ENCODE measurements around the gene USH1C. TPM values are rescaled to one million over a fixed set of nuclear protein-coding genes. Genes with fewer than 3 reads are reported as not detected.

USH1C gene
- total RNA-seq, 2 experiments from 2014 or later, result not detected

- ATAC-seq, result no peak
- ChIA-PET CTCF (interaction anchor here (1.1 to 2.9 kb wide), 8 partner anchors 11 to 150 kb away, joined by 4 to 34 read pairs (median 8); partner anchors contain the start of gene KCNJ11), POLR2A (no interaction called here)
- Mint-ChIP-seq H3K9me3 (ENCODE audit: insufficient read depth) (no peaks in the 10 kb centered on the region), H3K36me3 (ENCODE audit: low read depth) (no peaks in the 10 kb centered on the region), H3K4me1 (ENCODE audit: low read depth) (no peaks in the 10 kb centered on the region), H3K4me3 (no peak overlapping the region), H3K27ac (no peak overlapping the region), H3K27me3 (ENCODE audit: low read depth) (peaks cover 4% of the 10 kb centered on the region)
- DNase-seq, result no peak
Observed at GRCh38 chr11:17528906-17529843, 15.0 kb downstream of the USH1C start.

DNA sequence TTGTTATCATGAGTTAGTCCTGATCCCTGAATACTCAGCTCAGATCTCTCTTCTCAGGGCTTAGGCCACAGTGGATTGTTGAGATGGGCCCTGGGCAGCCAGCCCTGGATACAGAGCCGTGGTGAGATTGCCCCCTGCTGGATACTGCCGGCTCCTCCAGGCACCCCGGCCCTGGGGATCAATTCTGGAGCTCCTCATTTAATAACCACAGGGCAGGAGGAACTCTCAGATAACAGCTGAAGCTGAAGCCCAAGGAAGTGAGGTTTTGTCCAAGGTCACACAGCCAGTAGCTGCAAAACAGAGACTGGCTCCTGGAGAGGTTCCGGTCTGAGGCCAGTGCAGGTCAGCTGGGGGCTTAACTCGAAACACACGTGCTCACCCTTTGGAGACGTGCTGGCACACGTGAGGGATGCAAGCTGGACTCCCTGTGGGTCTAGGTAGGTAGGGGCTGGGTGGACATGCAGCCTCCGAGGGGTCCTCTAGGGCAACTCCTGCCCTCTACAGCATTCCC lies 16.0 kb downstream of the USH1C start:
- peak; percentile 65 for DNase-seq
- CTCF ChIA-PET, result interaction anchor here (0.7 to 2.9 kb wide), 27 partner anchors 10 to 582 kb away, joined by 3 to 34 read pairs (median 4); partner anchors contain the start of genes KCNJ11 and USH1C
- no peaks in the 10 kb centered on the region for H3K36me3 Mint-ChIP-seq (ENCODE audit: low read depth)
- H3K9me3 Mint-ChIP-seq (ENCODE audit: insufficient read depth), result no peaks in the 10 kb centered on the region
- POLR2A ChIA-PET, result interaction anchor here (0.6 kb wide), 1 partner anchor 54 kb away, joined by 3 read pairs; no protein-coding TSS in a partner anchor
- ATAC-seq, result peak; percentile 88
- H3K4me3 Mint-ChIP-seq, result no peak overlapping the region
- no peaks in the 10 kb centered on the region for H3K4me1 Mint-ChIP-seq (ENCODE audit: low read depth)
- H3K27ac Mint-ChIP-seq, result no peak overlapping the region
- peaks cover 4% of the 10 kb centered on the region for H3K27me3 Mint-ChIP-seq (ENCODE audit: low read depth)

GRCh38 chr11:17527628-17527995 lies 16.6 kb downstream of the USH1C start:
- H3K27me3 Mint-ChIP-seq (ENCODE audit: low read depth), result peaks cover 4% of the 10 kb centered on the region
- H3K36me3 Mint-ChIP-seq (ENCODE audit: low read depth), result no peaks in the 10 kb centered on the region
- H3K4me1 Mint-ChIP-seq (ENCODE audit: low read depth), result no peaks in the 10 kb centered on the region
- H3K9me3 Mint-ChIP-seq (ENCODE audit: insufficient read depth), result no peaks in the 10 kb centered on the region
- ATAC-seq, result no peak
- no peak overlapping the region for H3K4me3 Mint-ChIP-seq
- ChIA-PET POLR2A (no interaction called here), CTCF (interaction anchor here (0.9 to 2.9 kb wide), 24 partner anchors 9 to 582 kb away, joined by 3 to 34 read pairs (median 4); partner anchors contain the start of genes KCNJ11 and USH1C)
- no peak for DNase-seq
- H3K27ac Mint-ChIP-seq, result no peak overlapping the region

DNA sequence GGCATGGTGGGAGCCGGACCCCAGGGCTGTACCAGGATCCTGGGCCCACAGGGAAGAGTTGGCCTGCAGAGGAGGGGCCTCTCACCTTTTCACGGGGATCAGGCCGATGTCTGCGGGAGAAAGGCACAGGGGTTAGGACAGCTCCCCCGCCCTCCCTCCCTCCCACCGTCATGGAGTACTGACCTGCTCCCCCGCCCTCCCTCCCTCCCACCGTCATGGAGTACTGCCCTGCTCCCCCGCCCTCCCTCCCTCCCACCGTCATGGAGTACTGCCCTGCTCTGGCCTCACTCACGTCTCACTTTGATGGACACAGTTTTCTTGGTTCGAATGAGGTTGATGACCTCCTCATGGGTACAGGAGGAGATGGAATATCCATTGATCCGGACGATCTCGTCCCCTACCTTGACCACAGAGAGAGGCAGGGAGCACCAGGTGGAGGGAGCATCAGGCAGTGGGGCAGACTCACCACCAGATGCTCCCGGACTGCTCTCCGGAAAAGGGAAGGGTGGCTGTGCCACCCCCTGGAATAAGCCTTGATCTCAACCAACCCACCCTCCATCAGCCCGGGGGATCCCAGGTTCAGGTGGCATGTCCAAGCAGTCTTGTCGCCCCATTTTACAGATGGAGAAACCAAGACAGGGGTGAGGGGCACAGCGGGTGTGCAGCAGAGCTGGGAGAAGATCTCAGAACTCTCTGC lies 17.1 kb downstream of the USH1C start:
- H3K4me3 Mint-ChIP-seq, result no peak overlapping the region
- no peaks in the 10 kb centered on the region for H3K36me3 Mint-ChIP-seq (ENCODE audit: low read depth)
- no peaks in the 10 kb centered on the region for H3K9me3 Mint-ChIP-seq (ENCODE audit: insufficient read depth)
- DNase-seq, result no peak
- no peak for ATAC-seq
- no peak overlapping the region for H3K27ac Mint-ChIP-seq
- ChIA-PET POLR2A (no interaction called here), CTCF (interaction anchor here (0.9 to 2.9 kb wide), 11 partner anchors 9 to 581 kb away, joined by 3 to 34 read pairs (median 7); no protein-coding TSS in a partner anchor)
- no peaks in the 10 kb centered on the region for H3K4me1 Mint-ChIP-seq (ENCODE audit: low read depth)
- peaks cover 4% of the 10 kb centered on the region for H3K27me3 Mint-ChIP-seq (ENCODE audit: low read depth)

GRCh38 chr11:17526326-17526725 lies 17.9 kb downstream of the USH1C start:
- DNase-seq, result no peak
- no peaks in the 10 kb centered on the region for H3K27me3 Mint-ChIP-seq (ENCODE audit: low read depth)
- H3K4me1 Mint-ChIP-seq (ENCODE audit: low read depth), result no peaks in the 10 kb centered on the region
- no peaks in the 10 kb centered on the region for H3K36me3 Mint-ChIP-seq (ENCODE audit: low read depth)
- ChIA-PET POLR2A (no interaction called here), CTCF (interaction anchor here (1.8 to 2.9 kb wide), 2 partner anchors 107 to 142 kb away, joined by 4 to 34 read pairs; no protein-coding TSS in a partner anchor)
- no peaks in the 10 kb centered on the region for H3K9me3 Mint-ChIP-seq (ENCODE audit: insufficient read depth)
- no peak overlapping the region for H3K27ac Mint-ChIP-seq
- no peak overlapping the region for H3K4me3 Mint-ChIP-seq
- ATAC-seq, result no peak

- H3K27ac Mint-ChIP-seq, result no peak overlapping the region
- H3K36me3 Mint-ChIP-seq (ENCODE audit: low read depth), result no peaks in the 10 kb centered on the region
- H3K4me3 Mint-ChIP-seq, result no peak overlapping the region
- DNase-seq, result no peak
- no peaks in the 10 kb centered on the region for H3K9me3 Mint-ChIP-seq (ENCODE audit: insufficient read depth)
- POLR2A ChIA-PET, result no interaction called here
- no peaks in the 10 kb centered on the region for H3K27me3 Mint-ChIP-seq (ENCODE audit: low read depth)
- no peaks in the 10 kb centered on the region for H3K4me1 Mint-ChIP-seq (ENCODE audit: low read depth)
- no peak for ATAC-seq
- CTCF ChIA-PET, result interaction anchor here (1.8 kb wide), 1 partner anchor 107 kb away, joined by 4 read pairs; no protein-coding TSS in a partner anchor
Observed at GRCh38 chr11:17525570-17525969, 18.6 kb downstream of the USH1C start.

- CTCF ChIA-PET, result interaction anchor here (1.6 to 2.1 kb wide), 2 partner anchors 135 to 137 kb away, joined by 5 to 7 read pairs; partner anchors contain the start of gene KCNJ11
- no peaks in the 10 kb centered on the region for H3K36me3 Mint-ChIP-seq (ENCODE audit: low read depth)
- H3K4me1 Mint-ChIP-seq (ENCODE audit: low read depth), result no peaks in the 10 kb centered on the region
- ATAC-seq (no peak), DNase-seq (no peak)
- H3K27ac Mint-ChIP-seq, result no peak overlapping the region
- POLR2A ChIA-PET, result no interaction called here
- H3K4me3 Mint-ChIP-seq, result no peak overlapping the region
- no peaks in the 10 kb centered on the region for H3K27me3 Mint-ChIP-seq (ENCODE audit: low read depth)
- H3K9me3 Mint-ChIP-seq (ENCODE audit: insufficient read depth), result no peaks in the 10 kb centered on the region
Observed at GRCh38 chr11:17524221-17524620, 20.0 kb downstream of the USH1C start.

DNA sequence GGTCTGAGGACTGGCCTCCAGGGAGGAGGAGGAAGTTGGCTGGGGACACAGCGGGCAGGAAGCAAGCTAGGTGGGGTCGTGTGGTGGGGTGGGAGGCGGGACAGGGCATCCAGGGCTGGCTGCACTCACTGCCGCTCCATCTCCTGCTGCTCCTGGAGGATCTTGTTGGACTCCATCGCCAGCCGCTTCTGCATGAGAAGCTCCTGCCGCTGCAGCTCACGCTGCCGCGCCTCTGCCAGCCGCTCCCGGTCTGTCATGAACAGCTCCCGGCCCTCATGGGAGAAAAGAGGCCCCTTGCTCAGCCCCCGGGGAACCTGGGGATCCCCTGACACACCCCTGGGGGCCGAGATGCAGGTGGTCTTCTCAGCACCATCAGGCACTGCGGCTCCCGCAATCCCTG lies 21.6 kb downstream of the USH1C start:
- Mint-ChIP-seq H3K4me1 (ENCODE audit: low read depth) (no peaks in the 10 kb centered on the region), H3K4me3 (no peak overlapping the region), H3K36me3 (ENCODE audit: low read depth) (no peaks in the 10 kb centered on the region), H3K27me3 (ENCODE audit: low read depth) (peaks cover under 1% of the 10 kb centered on the region), H3K9me3 (ENCODE audit: insufficient read depth) (no peaks in the 10 kb centered on the region), H3K27ac (no peak overlapping the region)
- DNase-seq, result no peak
- ChIA-PET CTCF (interaction anchor here (0.5 to 1.5 kb wide), 3 partner anchors 16 to 155 kb away, joined by 3 to 7 read pairs (median 3); no protein-coding TSS in a partner anchor), POLR2A (no interaction called here)
- no peak for ATAC-seq

DNA sequence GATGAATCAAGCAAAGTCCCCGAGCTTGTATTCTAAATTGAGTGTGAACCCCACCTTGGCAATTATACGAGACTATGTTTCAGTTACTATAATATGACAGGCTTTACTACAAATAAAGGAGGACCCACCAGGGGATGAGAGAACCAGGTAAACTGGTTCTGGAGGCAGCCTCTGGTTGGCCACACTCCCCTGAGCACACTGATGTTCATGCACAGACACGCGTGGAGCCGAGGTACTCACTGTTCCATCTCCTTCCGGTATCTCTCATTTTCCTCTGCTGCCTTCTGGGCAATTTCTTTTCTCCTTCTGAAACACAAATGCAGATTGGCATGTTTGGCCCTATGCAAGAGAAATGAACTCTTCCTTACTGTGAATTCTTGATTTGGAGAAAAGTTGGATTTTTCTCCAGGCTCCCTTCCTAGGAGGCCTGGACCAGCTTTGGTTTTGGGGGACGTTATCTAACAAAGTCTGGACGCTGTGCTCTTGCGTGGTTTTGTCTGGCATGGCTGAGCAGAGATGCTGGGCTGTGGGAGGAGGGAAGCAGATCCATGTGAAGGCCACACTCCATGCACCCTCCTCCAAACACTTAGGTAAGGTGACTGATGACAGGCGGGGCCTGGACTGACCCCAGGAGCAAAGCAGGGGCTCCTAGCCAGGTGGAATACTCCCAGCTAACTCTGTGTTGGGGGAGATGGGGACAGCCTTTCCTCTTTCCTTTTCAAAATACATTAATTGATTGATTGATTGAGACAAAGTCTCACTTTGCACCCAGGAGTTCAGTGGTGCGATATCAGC lies 22.9 kb downstream of the USH1C start:
- no peaks in the 10 kb centered on the region for H3K4me1 Mint-ChIP-seq (ENCODE audit: low read depth)
- no peak overlapping the region for H3K27ac Mint-ChIP-seq
- H3K4me3 Mint-ChIP-seq, result no peak overlapping the region
- no peaks in the 10 kb centered on the region for H3K36me3 Mint-ChIP-seq (ENCODE audit: low read depth)
- ChIA-PET CTCF (interaction anchor here (0.6 to 1.5 kb wide), 2 partner anchors 15 to 30 kb away, joined by 3 read pairs; no protein-coding TSS in a partner anchor), POLR2A (no interaction called here)
- peaks cover 3% of the 10 kb centered on the region for H3K27me3 Mint-ChIP-seq (ENCODE audit: low read depth)
- ATAC-seq, result no peak
- no peak for DNase-seq
- no peaks in the 10 kb centered on the region for H3K9me3 Mint-ChIP-seq (ENCODE audit: insufficient read depth)

DNA sequence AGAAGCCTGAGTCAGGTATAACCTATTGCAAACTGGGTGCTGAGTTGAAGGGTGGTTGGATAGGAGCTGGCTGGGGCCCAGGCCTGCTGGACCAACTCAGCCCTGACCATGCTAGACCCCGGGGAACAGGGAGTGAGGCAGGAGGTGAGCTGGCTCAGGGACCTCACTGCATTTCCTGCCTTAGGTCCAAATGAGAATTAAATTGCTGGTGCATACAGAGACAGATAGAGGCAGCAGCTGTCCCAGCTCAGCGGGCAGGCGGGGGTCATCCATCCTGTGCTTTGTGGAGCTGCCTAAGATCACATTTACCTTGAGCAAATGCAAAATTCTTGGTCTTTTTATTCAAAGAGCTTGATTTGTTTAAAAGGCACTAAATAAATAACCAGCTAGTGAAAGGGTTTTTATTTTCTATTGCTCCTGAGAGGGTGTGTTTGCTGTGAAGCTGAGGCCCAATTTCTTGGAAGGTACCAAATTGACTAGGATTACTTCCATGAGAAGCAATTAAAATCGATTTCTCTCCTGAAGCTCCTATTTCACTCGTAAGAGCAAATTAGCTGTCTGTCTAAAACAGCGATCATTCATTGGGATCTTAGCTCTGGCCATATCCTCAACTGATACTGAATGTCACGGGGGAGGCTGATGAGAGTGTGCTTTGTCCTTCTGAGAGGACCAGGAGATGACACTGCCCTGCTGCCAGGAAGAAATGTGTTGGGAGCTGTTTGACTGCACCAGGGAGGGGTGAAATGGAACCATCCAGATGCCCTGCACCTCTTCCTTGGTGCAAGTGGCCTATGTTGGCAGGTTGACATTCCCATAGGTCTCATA lies 24.9 kb downstream of the USH1C start:
- H3K4me3 Mint-ChIP-seq, result no peak overlapping the region
- POLR2A ChIA-PET, result interaction anchor here (0.6 kb wide), 1 partner anchor 580 kb away, joined by 3 read pairs; no protein-coding TSS in a partner anchor

More for the DNA sequence above, 24.9 kb downstream of the USH1C start:
- CTCF ChIA-PET, result interaction anchor here (1.1 to 2.6 kb wide), 3 partner anchors 9 to 135 kb away, joined by 3 to 17 read pairs (median 3); no protein-coding TSS in a partner anchor
- Mint-ChIP-seq H3K27me3 (ENCODE audit: low read depth) (peaks cover 11% of the 10 kb centered on the region), H3K9me3 (ENCODE audit: insufficient read depth) (no peaks in the 10 kb centered on the region), H3K36me3 (ENCODE audit: low read depth) (no peaks in the 10 kb centered on the region), H3K4me1 (ENCODE audit: low read depth) (no peaks in the 10 kb centered on the region), H3K27ac (no peak overlapping the region)
- no peak for DNase-seq
- ATAC-seq, result no peak

Measured in activated CD8-positive, alpha-beta T cell treated with anti-CD3 and anti-CD28 coated beads, Interleukin-2, amount 10 ng/mL, durations not matched to agents 7 days and 5 days (primary cell).